ENCODE measurements around the gene EOLA1. TPM values are rescaled to one million over a fixed set of nuclear protein-coding genes. Genes with fewer than 3 reads are reported as not detected.
"Not testable (repeated sequence)": the region's sequence is repeated elsewhere in the genome, so short reads cannot be mapped to it uniquely, and the experiment has no call there.

EOLA1 gene
- polyA plus RNA-seq, 3 donors, result 14.2 to 18.2 (median 15.0) TPM

DNA sequence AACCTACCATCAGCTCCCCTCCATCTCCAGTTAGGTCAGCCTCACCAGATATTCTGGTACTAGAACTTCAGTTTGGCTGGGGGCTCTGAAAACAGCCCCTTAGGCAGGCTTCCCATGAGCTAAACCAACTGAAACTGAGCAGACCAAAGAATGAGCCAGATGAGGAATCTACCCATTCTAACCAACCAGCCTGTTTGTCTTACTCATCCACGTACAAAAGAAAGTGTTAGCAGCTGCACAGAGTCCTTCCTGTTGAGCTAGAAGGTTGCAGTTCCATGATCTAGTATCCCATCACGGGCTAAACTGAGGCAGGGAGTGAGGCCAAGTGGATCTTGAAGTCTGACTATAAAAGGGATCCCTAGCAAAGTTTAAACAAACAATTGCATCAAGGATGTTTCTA lies 29.0 kb downstream of the EOLA1 start:
- WGBS, 3 donors, result 54 to 68% methylated on average over 2 of the region's 2 CpGs; no CpG with 5 or more reads in 1 of the 3 donors
- H3K27ac ChIP-seq (ENCODE audit: low read depth, low read length), result no peak overlapping the region

DNA sequence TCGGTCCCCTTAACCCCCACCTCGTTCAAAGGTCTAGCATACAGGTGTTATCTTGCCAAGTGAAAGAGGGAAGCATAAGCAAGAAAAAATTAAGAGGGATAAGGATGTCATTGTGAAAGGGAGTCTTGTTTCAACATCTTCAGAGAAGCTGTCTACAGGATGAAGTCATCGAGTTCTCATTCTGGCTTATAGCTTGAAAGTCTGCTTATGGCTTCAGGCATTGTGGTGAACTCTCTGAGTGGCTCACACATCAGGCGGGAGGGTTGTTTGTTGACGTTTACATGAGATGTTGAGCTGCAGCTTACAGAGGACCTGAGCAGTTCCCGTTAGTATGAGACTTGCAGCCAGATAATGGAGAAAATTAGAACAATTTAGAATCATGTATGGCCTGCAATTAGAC lies 29.9 kb downstream of the EOLA1 start:
- WGBS, 3 donors, result 64 to 65% methylated on average over 6 of the region's 6 CpGs; no CpG with 5 or more reads in 1 of the 3 donors
- no peak overlapping the region for H3K27ac ChIP-seq (ENCODE audit: low read depth, low read length)

DNA sequence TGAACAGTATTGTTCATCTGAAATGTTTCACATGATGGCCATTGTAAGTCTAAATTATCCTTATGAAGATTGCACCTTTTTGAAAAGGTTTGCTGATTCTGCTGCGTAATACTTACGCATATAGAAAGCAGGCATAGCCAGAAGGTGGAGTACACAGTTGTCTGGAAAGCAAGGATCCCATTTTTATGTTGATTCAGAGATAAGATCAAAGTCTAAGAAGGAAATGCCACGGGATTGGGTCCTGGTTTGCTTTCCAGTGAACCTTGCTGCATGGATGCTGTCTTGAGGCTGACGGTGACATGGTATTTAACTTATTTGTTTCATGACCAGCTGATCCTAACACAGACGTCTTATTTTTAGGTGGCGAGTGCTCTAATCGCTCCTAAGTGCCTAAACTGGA lies 31.0 kb downstream of the EOLA1 start:
- no peak overlapping the region for H3K27ac ChIP-seq (ENCODE audit: low read depth, low read length)
- 69 to 86% methylated on average over 7 of the region's 7 CpGs; no CpG with 5 or more reads in 1 of the 3 donors for WGBS, 3 donors

DNA sequence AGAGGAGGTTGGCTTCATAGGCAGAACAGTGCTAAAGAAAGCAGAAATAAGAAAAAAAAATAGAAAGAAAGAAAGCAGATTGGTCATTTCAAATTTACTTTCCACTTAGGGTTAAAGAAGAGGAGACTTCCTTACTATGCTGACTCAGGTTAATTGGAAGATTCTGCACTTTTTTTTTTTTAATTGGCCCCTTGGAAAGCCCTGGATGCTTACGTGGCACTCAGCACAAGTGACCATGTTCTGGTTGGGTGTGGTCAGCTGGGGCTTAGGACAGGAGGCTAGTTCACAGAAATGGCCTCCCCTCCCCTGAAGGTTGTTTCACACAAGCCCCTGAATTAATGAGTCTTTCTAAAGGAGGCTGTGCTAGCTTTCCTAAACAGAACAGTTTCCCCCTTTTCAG lies 31.9 kb downstream of the EOLA1 start:
- H3K27ac ChIP-seq (ENCODE audit: low read depth, low read length), result no peak overlapping the region
- 23 to 45% methylated on average over 1 of the region's 1 CpG; no CpG with 5 or more reads in 1 of the 3 donors for WGBS, 3 donors

DNA sequence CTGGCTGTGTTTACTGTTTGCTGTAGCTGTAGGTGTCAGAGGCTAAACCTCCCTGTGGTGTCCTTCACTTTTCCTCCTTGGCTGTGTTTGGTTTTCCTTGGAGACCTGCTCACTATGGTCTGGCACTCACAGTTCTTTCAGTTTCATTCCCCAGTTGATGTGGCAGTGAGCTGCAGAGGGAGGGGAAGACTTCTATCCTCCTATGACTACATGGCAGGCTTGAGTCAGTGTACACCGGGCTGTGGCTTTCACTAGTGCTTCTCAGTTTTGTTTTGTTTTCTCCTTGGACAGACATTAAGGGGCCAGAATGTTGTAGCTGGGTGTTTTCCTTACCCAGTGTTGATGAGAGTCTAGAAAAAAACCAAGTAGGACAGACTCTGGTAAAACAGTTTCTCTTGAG lies 32.6 kb downstream of the EOLA1 start:
- H3K27ac ChIP-seq (ENCODE audit: low read depth, low read length), result not testable (repeated sequence)
- no CpG with 5 or more reads among the region's 1 CpG for WGBS, 3 donors

DNA sequence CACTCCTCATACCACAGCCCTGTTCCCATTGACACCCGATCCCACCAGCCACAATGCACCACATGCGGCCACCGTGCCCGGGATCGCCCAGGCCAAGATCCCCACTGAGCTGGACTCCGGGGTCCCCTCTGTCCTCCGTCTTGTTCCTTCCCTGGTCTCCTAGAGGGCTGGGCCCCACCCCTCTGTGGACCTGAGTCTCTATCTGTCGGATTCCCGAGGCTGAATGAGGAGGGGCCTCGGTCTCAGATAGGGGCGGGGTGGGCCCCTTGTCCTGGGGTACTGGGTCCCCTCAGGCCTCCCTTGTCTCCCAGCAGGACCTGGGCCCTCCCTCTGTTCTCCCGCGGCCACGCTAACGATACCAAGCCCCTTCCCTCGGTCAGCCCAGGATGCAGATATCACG lies 44.8 kb downstream of the EOLA1 start:
- H3K27ac ChIP-seq (ENCODE audit: low read depth, low read length), result not testable (repeated sequence)
- 95 to 96% methylated on average over 3 to 4 of the region's 17 CpGs; no CpG with 5 or more reads in 1 of the 3 donors for WGBS, 3 donors

DNA sequence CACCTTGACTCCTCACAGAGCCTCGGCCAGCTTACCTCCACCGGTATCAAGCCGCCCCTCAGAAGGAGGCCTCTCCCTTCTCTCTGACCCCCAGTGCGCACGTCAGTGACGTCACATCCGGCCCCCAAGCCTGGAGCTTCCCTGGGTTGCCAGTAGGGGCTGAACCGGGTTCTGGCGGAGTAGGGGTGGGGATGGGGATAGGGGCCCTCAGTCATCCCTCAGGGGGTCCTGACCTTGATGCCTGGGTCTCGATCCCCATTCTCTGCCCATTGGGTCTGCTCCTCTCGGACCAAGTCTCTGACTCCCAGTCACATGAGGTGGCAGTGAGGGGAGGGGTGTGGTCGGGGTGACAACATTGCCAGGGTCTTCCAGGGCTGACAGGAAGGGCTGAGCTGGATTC lies 46.5 kb downstream of the EOLA1 start, which contains the start of gene MAGEA9B:
MAGEA9B (minus strand) TSS at position 101 of the 400 bp plus-strand sequence. CDS start 4,280 bp downstream, outside the sequence.
- no CpG with 5 or more reads among the region's 12 CpGs for WGBS, 3 donors
- H3K27ac ChIP-seq (ENCODE audit: low read depth, low read length), result not testable (repeated sequence)

DNA sequence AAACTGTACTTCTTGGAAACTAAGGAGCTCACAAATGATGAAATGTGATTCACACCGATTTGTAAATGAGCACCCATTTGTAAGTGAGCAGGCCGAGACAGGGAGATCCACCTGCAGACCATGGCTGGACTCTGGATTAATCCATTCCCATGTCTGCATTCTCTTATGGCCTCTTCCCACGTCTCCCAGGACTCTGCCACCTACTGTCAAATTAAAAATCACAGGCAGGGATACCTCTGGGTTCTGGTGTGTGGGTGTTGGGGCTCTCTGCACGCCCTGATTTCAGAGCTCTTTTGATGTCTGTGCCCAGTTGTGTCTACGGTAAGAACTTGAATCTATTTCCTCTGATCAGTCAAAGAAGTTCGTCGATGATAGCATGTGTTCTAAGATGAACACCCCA lies 50.2 kb downstream of the EOLA1 start:
- not testable (repeated sequence) for H3K27ac ChIP-seq (ENCODE audit: low read depth, low read length)
- WGBS, 3 donors, result no CpG with 5 or more reads among the region's 7 CpGs

DNA sequence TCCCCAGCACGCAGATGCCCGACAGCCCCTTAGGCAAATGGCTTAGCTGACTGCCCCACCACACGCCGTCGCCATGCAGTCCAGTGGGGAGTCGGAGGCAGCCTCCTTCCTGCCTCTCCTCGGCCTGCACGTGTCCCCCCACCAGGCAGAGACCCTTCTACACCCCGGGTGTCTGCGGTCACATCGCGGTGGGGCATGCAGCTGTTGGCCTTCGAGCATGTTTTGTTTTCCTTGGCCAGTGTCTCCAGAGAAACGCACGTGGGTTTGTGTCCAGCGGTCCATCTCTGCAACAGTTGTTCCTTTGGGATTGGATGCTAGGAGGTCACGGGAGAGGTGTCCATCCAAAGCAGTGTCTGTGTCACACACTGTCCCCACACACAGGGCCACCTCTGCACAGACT lies 54.4 kb downstream of the EOLA1 start, which contains the start of gene HSFX2:
HSFX2 (minus strand) TSS at position 101 of the 400 bp plus-strand sequence. CDS start 614 bp downstream, outside the sequence.
- not testable (repeated sequence) for H3K27ac ChIP-seq (ENCODE audit: low read depth, low read length)
- no CpG with 5 or more reads among the region's 17 CpGs for WGBS, 3 donors

DNA sequence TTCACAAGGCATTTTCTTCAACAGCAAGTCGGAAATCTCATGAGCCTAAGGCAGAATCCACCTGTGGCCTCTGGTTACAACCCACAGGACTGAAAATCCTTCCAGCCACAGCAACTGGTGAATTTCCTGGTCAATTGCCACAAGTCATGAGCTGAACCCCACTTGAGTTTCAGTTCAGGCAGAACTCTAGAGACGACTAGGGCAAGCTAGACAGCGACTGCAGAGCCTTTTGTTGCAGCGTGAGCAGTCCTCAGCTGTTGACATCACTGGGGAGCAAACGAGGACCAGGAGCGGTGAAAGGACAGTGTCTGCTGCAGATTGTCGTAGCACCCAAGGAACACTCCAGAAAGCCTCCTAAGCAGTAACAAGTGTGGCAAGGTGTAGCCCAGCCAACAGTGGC lies 55.1 kb downstream of the EOLA1 start:
- not testable (repeated sequence) for H3K27ac ChIP-seq (ENCODE audit: low read depth, low read length)
- no CpG with 5 or more reads among the region's 7 CpGs for WGBS, 3 donors

Other genes with a start within 250 kb of the EOLA1 start
- gene IDS, start 35.7 kb upstream of the EOLA1 start, polyA plus RNA-seq, result 10 to 100 TPM; 19.1 to 42.4 (median 35.7) TPM
- not detected for gene HSFX3, start 8.9 kb downstream of the EOLA1 start, polyA plus RNA-seq
- gene MAGEA9B, start 46.4 kb downstream of the EOLA1 start, polyA plus RNA-seq, result not detected
- under 1 TPM; 0.18 to 0.56 (median 0.37) TPM for gene HSFX2, start 54.3 kb downstream of the EOLA1 start, polyA plus RNA-seq
- 10 to 100 TPM in 2 of 3 donors, 1 to 10 TPM in 1; 6.5 to 13.2 (median 11.7) TPM for gene TMEM185A, start 90.8 kb downstream of the EOLA1 start, polyA plus RNA-seq
- gene MAGEA11, start 171.0 kb downstream of the EOLA1 start, polyA plus RNA-seq, result not detected
- under 1 TPM in 2 of 3 donors, not detected in 1; 0.29 to 0.31 TPM for gene HSFX1, start 233.1 kb downstream of the EOLA1 start, polyA plus RNA-seq
- gene MAGEA9, start 240.9 kb downstream of the EOLA1 start, polyA plus RNA-seq, result not detected